ENCODE measurements around the gene GRK5. TPM values are rescaled to one million over a fixed set of nuclear protein-coding genes. Genes with fewer than 3 reads are reported as not detected.

Gene GRK5
- total and polyA plus RNA-seq, 7 donors: 7.9 to 32.4 (median 19.8) TPM

DNA sequence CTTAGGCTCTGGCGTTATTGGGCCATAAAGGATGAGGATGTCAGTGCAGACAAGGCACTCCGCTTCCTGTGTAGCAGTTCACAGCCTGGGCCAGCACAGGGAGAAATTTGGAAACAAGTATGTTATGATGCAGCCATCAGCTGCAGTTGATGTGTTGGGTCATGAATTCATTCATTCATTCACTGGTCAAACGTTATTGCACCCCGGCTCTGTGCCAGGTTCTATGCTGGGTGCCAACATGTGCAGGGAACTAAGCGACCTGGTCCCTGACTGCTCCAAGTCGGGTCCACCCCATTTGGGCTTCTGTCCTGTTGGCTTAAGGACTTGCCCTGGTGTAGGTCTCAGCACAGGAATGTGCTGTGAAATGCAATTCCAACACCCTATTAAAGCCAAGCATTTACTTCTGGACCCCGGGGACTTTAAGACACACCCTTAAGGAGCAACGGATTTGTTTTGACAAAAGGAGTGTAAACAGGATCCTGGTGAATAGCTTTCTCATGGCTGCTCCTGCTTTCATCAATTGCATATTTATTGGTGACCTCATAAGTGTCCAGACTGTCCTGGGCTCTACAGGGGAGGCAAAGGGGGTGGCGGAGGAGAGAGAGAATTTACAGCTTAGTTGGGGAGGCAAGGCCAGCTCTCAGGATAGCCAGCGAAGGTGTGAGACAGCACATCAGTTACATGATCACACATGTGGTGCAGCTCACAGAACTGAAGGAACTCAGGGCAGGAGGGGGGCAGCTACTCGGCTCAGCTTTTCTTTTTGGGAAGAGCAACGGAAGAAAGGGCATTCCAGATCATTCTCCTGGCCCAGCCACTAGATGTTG is 158.6 kb downstream of the GRK5 start:
- peaks cover 0 to 55% (median 46%) of the 10 kb centered on the region in 4 donors for H3K4me1 ChIP-seq
- no peak overlapping the region for H3K4me3 ChIP-seq
- intact Hi-C loops (cut with DNase I): no loop called here
- H3K36me3 ChIP-seq: no peaks in the 10 kb centered on the region
- 65 to 83% methylated on average over 12 of the region's 12 CpGs for WGBS, 2 donors
- TF ChIP-seq POLR2AphosphoS5 (IDR thresholded peaks at IDR 0.05) (no peak), EP300 (IDR thresholded peaks at IDR 0.05) (no peak), POLR2A (IDR thresholded peaks at IDR 0.05) (no peak)
- TF ChIP-seq, protein P1, sequence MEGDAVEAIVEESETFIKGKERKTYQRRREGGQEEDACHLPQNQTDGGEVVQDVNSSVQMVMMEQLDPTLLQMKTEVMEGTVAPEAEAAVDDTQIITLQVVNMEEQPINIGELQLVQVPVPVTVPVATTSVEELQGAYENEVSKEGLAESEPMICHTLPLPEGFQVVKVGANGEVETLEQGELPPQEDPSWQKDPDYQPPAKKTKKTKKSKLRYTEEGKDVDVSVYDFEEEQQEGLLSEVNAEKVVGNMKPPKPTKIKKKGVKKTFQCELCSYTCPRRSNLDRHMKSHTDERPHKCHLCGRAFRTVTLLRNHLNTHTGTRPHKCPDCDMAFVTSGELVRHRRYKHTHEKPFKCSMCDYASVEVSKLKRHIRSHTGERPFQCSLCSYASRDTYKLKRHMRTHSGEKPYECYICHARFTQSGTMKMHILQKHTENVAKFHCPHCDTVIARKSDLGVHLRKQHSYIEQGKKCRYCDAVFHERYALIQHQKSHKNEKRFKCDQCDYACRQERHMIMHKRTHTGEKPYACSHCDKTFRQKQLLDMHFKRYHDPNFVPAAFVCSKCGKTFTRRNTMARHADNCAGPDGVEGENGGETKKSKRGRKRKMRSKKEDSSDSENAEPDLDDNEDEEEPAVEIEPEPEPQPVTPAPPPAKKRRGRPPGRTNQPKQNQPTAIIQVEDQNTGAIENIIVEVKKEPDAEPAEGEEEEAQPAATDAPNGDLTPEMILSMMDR (IDR thresholded peaks at IDR 0.05): no peak
- peak overlapping the region in 2 of 4 donors; percentile 33 to 80 for H3K27ac ChIP-seq
- H3K27me3 ChIP-seq: no peaks in the 10 kb centered on the region
- no peaks in the 10 kb centered on the region for H3K9me3 ChIP-seq
- DNase-seq: peak; percentile 79

DNA sequence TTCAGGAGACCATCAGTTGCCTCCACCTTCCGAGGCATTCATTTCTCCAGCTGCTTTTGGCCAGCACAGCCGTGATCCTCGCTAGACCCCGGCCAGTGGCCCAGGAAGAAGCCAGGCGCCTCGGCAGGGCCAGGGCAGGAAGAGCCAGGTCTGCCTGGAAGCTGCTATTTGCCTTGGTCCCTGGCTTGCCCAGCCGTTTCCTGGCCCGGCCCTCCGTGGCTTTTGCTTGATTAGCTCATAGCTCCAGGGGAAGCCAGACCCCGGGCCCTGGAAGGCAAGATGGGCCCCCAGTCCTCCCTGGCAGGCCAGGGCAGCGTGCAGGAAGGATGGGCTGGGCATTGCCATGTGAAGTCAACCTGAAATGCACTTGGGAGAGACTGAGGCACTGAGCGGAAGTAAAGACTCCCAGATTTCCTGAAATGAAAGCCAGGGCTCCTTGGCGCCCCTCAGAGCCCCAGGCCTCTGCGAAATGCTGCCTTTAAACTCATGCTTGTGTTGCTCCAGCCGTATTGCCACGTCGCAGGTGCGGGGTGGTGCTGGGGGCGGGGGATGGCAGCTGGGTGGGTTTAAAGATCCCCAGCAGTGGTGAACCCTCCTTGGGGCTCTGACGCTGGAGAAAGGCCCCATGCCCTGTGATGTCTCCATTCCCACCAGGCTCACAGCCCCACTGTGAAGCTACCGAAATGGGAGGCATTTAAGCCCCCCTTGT is 160.6 kb downstream of the GRK5 start:
- Histone ChIP-seq H3K27ac (peak overlapping the region in 3 of 4 donors; percentile 9 to 80 (median 11)), H3K27me3 (no peaks in the 10 kb centered on the region), H3K36me3 (no peaks in the 10 kb centered on the region), H3K9me3 (no peaks in the 10 kb centered on the region), H3K4me1 (peaks cover 0 to 62% (median 50%) of the 10 kb centered on the region in 4 donors), H3K4me3 (no peak overlapping the region)
- TF ChIP-seq, protein P1 (IDR thresholded peaks at IDR 0.05): no peak
- TF ChIP-seq POLR2AphosphoS5 (IDR thresholded peaks at IDR 0.05) (no peak), EP300 (IDR thresholded peaks at IDR 0.05) (no peak), POLR2A (IDR thresholded peaks at IDR 0.05) (no peak)
- DNase-seq: no peak
- WGBS, 2 donors: 87 to 94% methylated on average over 21 of the region's 21 CpGs
- intact Hi-C loops (cut with DNase I): no loop called here

- H3K4me1 ChIP-seq: peaks cover 0 to 62% (median 50%) of the 10 kb centered on the region in 4 donors
These were observed 161.2 kb downstream of the GRK5 start for GRCh38 chr10:119368581-119368980.

DNA sequence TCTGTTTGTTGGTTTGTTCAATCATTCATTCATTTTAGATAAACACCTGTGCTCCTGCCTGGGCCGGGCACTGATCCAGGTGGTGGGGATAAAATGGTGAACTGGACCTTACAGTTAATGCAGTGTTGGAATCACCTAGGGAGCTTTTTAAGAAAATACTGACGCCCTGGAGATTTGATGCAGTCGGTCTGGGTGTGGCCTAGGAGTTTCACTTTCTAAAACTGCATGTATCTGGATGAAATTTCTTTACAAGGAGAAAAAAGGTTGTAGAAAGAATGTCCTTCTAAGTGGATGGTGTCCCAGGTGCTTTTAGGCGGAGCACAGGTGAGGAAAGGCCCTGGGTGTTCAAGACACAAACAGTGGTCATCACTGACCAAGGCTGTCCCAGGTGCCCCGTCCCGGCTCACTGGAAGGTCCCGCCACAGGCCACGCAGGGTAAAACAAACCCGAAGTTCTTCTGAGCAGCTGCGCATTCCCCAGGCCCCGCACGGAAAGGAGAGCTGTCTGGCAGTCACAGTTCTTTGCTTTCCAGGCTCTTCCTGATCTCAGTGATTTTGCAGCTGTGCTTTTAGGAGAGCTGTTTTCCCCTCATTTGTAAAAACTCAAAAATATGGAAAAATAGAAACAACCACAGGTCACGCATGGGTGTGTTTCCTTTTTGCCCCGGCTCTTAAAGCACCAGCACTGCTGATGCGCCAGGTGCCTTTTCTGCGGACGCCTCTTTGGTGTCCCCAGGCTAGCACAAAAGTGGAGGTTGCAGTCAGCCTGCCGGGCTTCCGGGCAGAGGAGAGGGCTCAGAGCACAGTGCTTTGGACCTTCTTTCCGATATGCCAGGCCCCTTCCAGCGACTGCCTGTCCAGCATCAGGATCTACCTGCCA is 161.9 kb downstream of the GRK5 start:
- H3K4me3 ChIP-seq: no peak overlapping the region
- no peak for TF ChIP-seq POLR2AphosphoS5 (IDR thresholded peaks at IDR 0.05)
- no peak for TF ChIP-seq POLR2A (IDR thresholded peaks at IDR 0.05)
- no peak for TF ChIP-seq EP300 (IDR thresholded peaks at IDR 0.05)
- TF ChIP-seq, protein P1 (IDR thresholded peaks at IDR 0.05): no peak
- H3K9me3 ChIP-seq: no peaks in the 10 kb centered on the region
- H3K36me3 ChIP-seq: no peaks in the 10 kb centered on the region
- no peaks in the 10 kb centered on the region for H3K27me3 ChIP-seq
- H3K27ac ChIP-seq: peak overlapping the region; percentile 41 to 80 (median 52)
- WGBS, 2 donors: 58 to 76% methylated on average over 21 of the region's 21 CpGs
- DNase-seq: no peak
- intact Hi-C loops (cut with DNase I): no loop called here
- peaks cover 0 to 61% (median 50%) of the 10 kb centered on the region in 4 donors for H3K4me1 ChIP-seq

More at GRCh38 chr10:119368581-119368980, 161.2 kb downstream of the GRK5 start:
- no peak for DNase-seq
- H3K36me3 ChIP-seq: no peaks in the 10 kb centered on the region
- H3K4me3 ChIP-seq: no peak overlapping the region
- no peaks in the 10 kb centered on the region for H3K9me3 ChIP-seq
- H3K27me3 ChIP-seq: no peaks in the 10 kb centered on the region
- 75 to 82% methylated on average over 8 of the region's 8 CpGs for WGBS, 2 donors
- no peak for TF ChIP-seq POLR2A (IDR thresholded peaks at IDR 0.05)
- TF ChIP-seq POLR2AphosphoS5 (IDR thresholded peaks at IDR 0.05): no peak
- TF ChIP-seq, protein P1 (IDR thresholded peaks at IDR 0.05): no peak
- TF ChIP-seq EP300 (IDR thresholded peaks at IDR 0.05): no peak
- peak overlapping the region in 3 of 4 donors; percentile 11 to 80 (median 41) for H3K27ac ChIP-seq
- intact Hi-C loops (cut with DNase I): no loop called here

All from sigmoid colon (tissue), 7 donors.